ENCODE results near the gene WWOX. TPM values are rescaled to one million over a fixed set of nuclear protein-coding genes. Genes with fewer than 3 reads are reported as not detected.

Gene WWOX
- total and polyA plus RNA-seq, 2 of the 13 experiments (the other 11 are each of a cell fraction or from before 2014, with no cell fraction given): 9.1 to 37.4 TPM

GRCh38 chr16:78224342-78224741 is 124.9 kb downstream of the WWOX start:
- FAIRE-seq: no peak
- Histone ChIP-seq H3K27me3 (ENCODE audit: control insufficient read depth in 1 of 2, insufficient read depth in 2 of 2, low read length in 2 of 2) (no peaks in the 10 kb centered on the region), H3K4me1 (ENCODE audit: insufficient read depth, low read length) (peaks cover 24% of the 10 kb centered on the region), H3K4me3 (replicated peaks in 1 of 3; ENCODE audit: insufficient read depth in 1 of 3, low read depth in 2 of 3, low read length in 3 of 3) (no peak overlapping the region), H3K9me3 (ENCODE audit: low read length) (no peaks in the 10 kb centered on the region), H4K20me1 (ENCODE audit: insufficient read depth, low read length) (no peaks in the 10 kb centered on the region), H3K79me2 (ENCODE audit: insufficient read depth, low read length) (no peaks in the 10 kb centered on the region), H3K36me3 (replicated peaks in 1 of 2; ENCODE audit: control insufficient read depth in 1 of 2, insufficient read depth in 2 of 2, low read length in 2 of 2) (no peaks in the 10 kb centered on the region), H3K9ac (ENCODE audit: insufficient read depth, low read depth, low read length) (no peak overlapping the region), H3K4me2 (ENCODE audit: low read depth, low read length) (no peak overlapping the region), H3K27ac (ENCODE audit: extremely low read length, insufficient read depth, low read length) (no peak overlapping the region), H2AFZ (ENCODE audit: low read length) (no peak overlapping the region)
- no TSS peak for BruUV-seq (replicated peaks)
- TF ChIP-seq ZNF776 (CRISPR knock-in tag; IDR thresholded peaks at IDR 0.05) (no peak), EZH2 (conservative IDR thresholded peaks at IDR 0.05; ENCODE audit: low read depth, low read length) (no peak), FIP1L1 (IDR thresholded peaks at IDR 0.05; ENCODE audit: borderline replicate concordance, insufficient read depth, low read depth, low read length) (no peak)
- TF ChIP-seq, protein P1, sequence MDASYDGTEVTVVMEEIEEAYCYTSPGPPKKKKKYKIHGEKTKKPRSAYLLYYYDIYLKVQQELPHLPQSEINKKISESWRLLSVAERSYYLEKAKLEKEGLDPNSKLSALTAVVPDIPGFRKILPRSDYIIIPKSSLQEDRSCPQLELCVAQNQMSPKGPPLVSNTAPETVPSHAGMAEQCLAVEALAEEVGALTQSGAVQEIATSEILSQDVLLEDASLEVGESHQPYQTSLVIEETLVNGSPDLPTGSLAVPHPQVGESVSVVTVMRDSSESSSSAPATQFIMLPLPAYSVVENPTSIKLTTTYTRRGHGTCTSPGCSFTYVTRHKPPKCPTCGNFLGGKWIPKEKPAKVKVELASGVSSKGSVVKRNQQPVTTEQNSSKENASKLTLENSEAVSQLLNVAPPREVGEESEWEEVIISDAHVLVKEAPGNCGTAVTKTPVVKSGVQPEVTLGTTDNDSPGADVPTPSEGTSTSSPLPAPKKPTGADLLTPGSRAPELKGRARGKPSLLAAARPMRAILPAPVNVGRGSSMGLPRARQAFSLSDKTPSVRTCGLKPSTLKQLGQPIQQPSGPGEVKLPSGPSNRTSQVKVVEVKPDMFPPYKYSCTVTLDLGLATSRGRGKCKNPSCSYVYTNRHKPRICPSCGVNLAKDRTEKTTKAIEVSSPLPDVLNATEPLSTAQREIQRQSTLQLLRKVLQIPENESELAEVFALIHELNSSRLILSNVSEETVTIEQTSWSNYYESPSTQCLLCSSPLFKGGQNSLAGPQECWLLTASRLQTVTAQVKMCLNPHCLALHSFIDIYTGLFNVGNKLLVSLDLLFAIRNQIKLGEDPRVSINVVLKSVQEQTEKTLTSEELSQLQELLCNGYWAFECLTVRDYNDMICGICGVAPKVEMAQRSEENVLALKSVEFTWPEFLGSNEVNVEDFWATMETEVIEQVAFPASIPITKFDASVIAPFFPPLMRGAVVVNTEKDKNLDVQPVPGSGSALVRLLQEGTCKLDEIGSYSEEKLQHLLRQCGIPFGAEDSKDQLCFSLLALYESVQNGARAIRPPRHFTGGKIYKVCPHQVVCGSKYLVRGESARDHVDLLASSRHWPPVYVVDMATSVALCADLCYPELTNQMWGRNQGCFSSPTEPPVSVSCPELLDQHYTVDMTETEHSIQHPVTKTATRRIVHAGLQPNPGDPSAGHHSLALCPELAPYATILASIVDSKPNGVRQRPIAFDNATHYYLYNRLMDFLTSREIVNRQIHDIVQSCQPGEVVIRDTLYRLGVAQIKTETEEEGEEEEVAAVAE (CRISPR knock-in tag; IDR thresholded peaks at IDR 0.05; ENCODE audit: borderline replicate concordance): no peak
- no peak for ATAC-seq
- POLR2A ChIA-PET: no interaction called here
- WGBS (ENCODE audit: low lambda C conversion rate): 95% methylated on average over 2 of the region's 2 CpGs
- CTCF ChIA-PET (ENCODE audit: low intra/inter-chr PET ratio, low total read pairs): no interaction called here
- in situ Hi-C loops (cut with HindIII; ENCODE audit: extremely low pct_ligation_motif_present, low pct_unique_long_range_greater_than_20kb): no loop called here
- no peak for DNase-seq (ENCODE audit: low spot score)
- intact Hi-C loops (cut with micrococcal nuclease; ENCODE audit: unreplicated experiment): no loop called here
